ENCODE data around the gene B4GALT2.

- TF ChIP-seq POLR2A (IDR thresholded peaks at IDR 0.05; ENCODE audit: low read length) (no peak), GATA1 (IDR thresholded peaks at IDR 0.05; ENCODE audit: low read depth, low read length) (no peak)
Observed at GRCh38 chr1:44033041-44033575, 54.1 kb downstream of the B4GALT2 start.
